H9 (cell line): Measurements from ENCODE around the gene MCEMP1. TPM values are rescaled to one million over a fixed set of nuclear protein-coding genes. Genes with fewer than 3 reads are reported as not detected.

Source experiments
- DNase-seq: peaks from one replicate; pipeline ENCODE4 v3.0.0-alpha.2; 2017
- H2AFZ ChIP-seq: one replicate; pipeline ENCODE4 v1.6.1; 2013; ENCODE audit warnings: mild to moderate bottlenecking, low read length, control low read depth, moderate library complexity
- H2AK5ac ChIP-seq: 2 replicates; pipeline ENCODE4 v1.6.1; 2013; ENCODE audit warnings: low read length, control low read depth, mixed read lengths; ENCODE audit not compliant: insufficient read length
- H2BK120ac ChIP-seq: one replicate; pipeline ENCODE4 v1.6.1; 2013; ENCODE audit warnings: low read depth, mild to moderate bottlenecking, low read length, control low read depth, inconsistent platforms; ENCODE audit not compliant: poor library complexity, severe bottlenecking
- H2BK12ac ChIP-seq: 2 replicates; pipeline ENCODE4 v1.6.1; 2013; ENCODE audit warnings: low read length, control low read depth, mixed read lengths, low read depth; ENCODE audit not compliant: insufficient read length
- H2BK15ac ChIP-seq: 2 replicates; pipeline ENCODE4 v1.6.1; 2013; ENCODE audit warnings: low read depth, low read length, control low read depth
- H2BK20ac ChIP-seq: one replicate; pipeline ENCODE4 v1.6.1; 2013; ENCODE audit warnings: low read depth, mild to moderate bottlenecking, low read length, control low read depth, inconsistent platforms; ENCODE audit not compliant: poor library complexity, severe bottlenecking
- H2BK5ac ChIP-seq: 2 replicates; pipeline ENCODE4 v1.6.1; 2013; ENCODE audit warnings: low read length, control low read depth, mixed read lengths; ENCODE audit not compliant: insufficient read length
- H3K14ac ChIP-seq: 2 replicates; pipeline ENCODE4 v1.6.1; 2013; ENCODE audit warnings: low read length, control low read depth; ENCODE audit not compliant: insufficient read depth
- H3K18ac ChIP-seq: 2 replicates; pipeline ENCODE4 v1.6.1; 2013; ENCODE audit warnings: low read depth, mild to moderate bottlenecking, mixed read lengths, low read length, control low read depth; ENCODE audit not compliant: insufficient read length
- H3K23ac ChIP-seq: 2 replicates; pipeline ENCODE4 v1.6.1; 2013; ENCODE audit warnings: low read length, control low read depth, mixed read lengths, low read depth; ENCODE audit not compliant: insufficient read length
- H3K23me2 ChIP-seq: 2 replicates; pipeline ENCODE4 v1.6.1; 2013; ENCODE audit warnings: low read depth, mild to moderate bottlenecking, mixed read lengths, low read length, control low read depth; ENCODE audit not compliant: insufficient read length, poor library complexity, severe bottlenecking
- H3K27ac ChIP-seq: 2 replicates; pipeline ENCODE4 v1.5.1; 2013; ENCODE audit warnings: low read length, control low read depth, mixed read lengths, low read depth; ENCODE audit not compliant: insufficient read length
- H3K27me3 ChIP-seq: 2 replicates; pipeline ENCODE4 v1.6.1; 2013; ENCODE audit warnings: low read length, control low read depth, inconsistent platforms; ENCODE audit not compliant: insufficient read depth
- H3K4ac ChIP-seq: 2 replicates; pipeline ENCODE4 v1.6.1; 2013; ENCODE audit warnings: low read depth, mild to moderate bottlenecking, control low read depth, inconsistent platforms, low read length, moderate library complexity
- H3K4me1 ChIP-seq: 2 replicates; pipeline ENCODE4 v1.6.1; 2013; ENCODE audit warnings: low read length, control low read depth, inconsistent platforms; ENCODE audit not compliant: insufficient read depth
- H3K4me2 ChIP-seq: 2 replicates; pipeline ENCODE4 v1.6.1; 2013; ENCODE audit warnings: low read length, control low read depth, mixed read lengths; ENCODE audit not compliant: insufficient read length, insufficient read depth
- H3K56ac ChIP-seq: 2 replicates; pipeline ENCODE4 v1.6.1; 2013; ENCODE audit warnings: low read depth, mild to moderate bottlenecking, mixed read lengths, low read length, control low read depth; ENCODE audit not compliant: insufficient read length
- H3K79me1 ChIP-seq: 2 replicates; pipeline ENCODE4 v1.6.1; 2013; ENCODE audit warnings: low read depth, mild to moderate bottlenecking, moderate library complexity, low read length, control low read depth, inconsistent platforms; ENCODE audit not compliant: insufficient read depth, poor library complexity, severe bottlenecking
- H3K79me2 ChIP-seq: 2 replicates; pipeline ENCODE4 v1.6.1; 2013; ENCODE audit warnings: low read length, control low read depth, inconsistent platforms; ENCODE audit not compliant: insufficient read depth
- H3K9ac ChIP-seq: 2 replicates; pipeline ENCODE4 v1.6.1; 2013; ENCODE audit warnings: low read length, control low read depth, mixed read lengths; ENCODE audit not compliant: insufficient read length; ENCODE audit errors: extremely low read depth
- H3K9me3 ChIP-seq: one replicate; pipeline ENCODE4 v1.6.1; 2013; ENCODE audit warnings: low read depth, low read length, inconsistent platforms; ENCODE audit not compliant: control insufficient read depth
- H3T11ph ChIP-seq: one replicate; pipeline ENCODE4 v1.6.1; 2013; ENCODE audit warnings: mild to moderate bottlenecking, low read length, control low read depth, inconsistent platforms
- H4K20me1 ChIP-seq: one replicate; pipeline ENCODE4 v1.6.1; 2013; ENCODE audit not compliant: control insufficient read depth, insufficient read length, insufficient read depth
- H4K5ac ChIP-seq: 2 replicates; pipeline ENCODE4 v1.6.1; 2013; ENCODE audit warnings: low read depth, mild to moderate bottlenecking, mixed read lengths, low read length, control low read depth; ENCODE audit not compliant: insufficient read length
- H4K8ac ChIP-seq: replicated peaks from 2 replicates; pipeline ENCODE4 v1.6.1; 2013; ENCODE audit warnings: low read length, control low read depth, mixed read lengths, low read depth; ENCODE audit not compliant: insufficient read length
- H4K91ac ChIP-seq: 2 replicates; pipeline ENCODE4 v1.6.1; 2013; ENCODE audit warnings: low read depth, mild to moderate bottlenecking, moderate library complexity, mixed read lengths, low read length, control low read depth; ENCODE audit not compliant: insufficient read length
- H3K27ac Mint-ChIP-seq, 3 experiments: 2 replicates in 2 of 3; 3 replicates in 1 of 3; pipeline ENCODE4 v1.8.0; 2020 to 2021; ENCODE audit warnings: mixed read lengths in 3 of 3, mild to moderate bottlenecking in 1 of 3, moderate library complexity in 1 of 3
- H3K27me3 Mint-ChIP-seq: 2 replicates; pipeline ENCODE4 v1.8.0; 2021; ENCODE audit warnings: low read depth, mild to moderate bottlenecking, moderate library complexity, mixed read lengths
- H3K36me3 Mint-ChIP-seq, 3 experiments: 2 replicates in 2 of 3; 3 replicates in 1 of 3; pipeline ENCODE4 v1.8.0; 2020 to 2021; ENCODE audit warnings: low read depth in 3 of 3, mixed read lengths in 3 of 3; ENCODE audit not compliant: insufficient read depth in 1 of 3
- H3K4me1 Mint-ChIP-seq, 2 experiments: 2 replicates each; pipeline ENCODE4 v1.8.0; 2020; ENCODE audit warnings: mixed read lengths in 2 of 2
- H3K4me3 Mint-ChIP-seq, 2 experiments: 2 replicates in 1 of 2; 3 replicates in 1 of 2; pipeline ENCODE4 v1.8.0; 2020 to 2021; ENCODE audit warnings: mild to moderate bottlenecking in 2 of 2, mixed read lengths in 2 of 2, moderate library complexity in 1 of 2
- H3K9me3 Mint-ChIP-seq, 2 experiments: 2 replicates in 1 of 2; 3 replicates in 1 of 2; pipeline ENCODE4 v1.8.0; 2020; ENCODE audit warnings: mild to moderate bottlenecking in 2 of 2, mixed read lengths in 2 of 2, moderate library complexity in 1 of 2
- WGBS: extraction: QIAGEN DNeasy Blood & Tissue Kit; methylation state at CpG from one replicate; pipeline ENCODE4 v1.1.7; 2013; ENCODE audit warnings: missing lambda C conversion rate, low lambda C conversion rate, mixed read lengths; ENCODE audit not compliant: insufficient read length; ENCODE audit errors: extremely low coverage; 5-methylcytosine and 5-hydroxymethylcytosine counted together
- total RNA-seq: library from RNA; stranded (reverse); gene quantifications from 2 replicates; pipeline ENCODE4 v1.2.1, GENCODE V29; 2021
- TF ChIP-seq, protein P1 (sequence below): fragments of 200-600 bp; sonication (generic); conservative IDR thresholded peaks from 3 replicates; pipeline ENCODE4 v1.8.0; 2021; ENCODE audit warnings: antibody characterized with exemption, mild to moderate bottlenecking

MCEMP1 gene
- total RNA-seq, 1 experiment from 2014 or later = not detected

DNA sequence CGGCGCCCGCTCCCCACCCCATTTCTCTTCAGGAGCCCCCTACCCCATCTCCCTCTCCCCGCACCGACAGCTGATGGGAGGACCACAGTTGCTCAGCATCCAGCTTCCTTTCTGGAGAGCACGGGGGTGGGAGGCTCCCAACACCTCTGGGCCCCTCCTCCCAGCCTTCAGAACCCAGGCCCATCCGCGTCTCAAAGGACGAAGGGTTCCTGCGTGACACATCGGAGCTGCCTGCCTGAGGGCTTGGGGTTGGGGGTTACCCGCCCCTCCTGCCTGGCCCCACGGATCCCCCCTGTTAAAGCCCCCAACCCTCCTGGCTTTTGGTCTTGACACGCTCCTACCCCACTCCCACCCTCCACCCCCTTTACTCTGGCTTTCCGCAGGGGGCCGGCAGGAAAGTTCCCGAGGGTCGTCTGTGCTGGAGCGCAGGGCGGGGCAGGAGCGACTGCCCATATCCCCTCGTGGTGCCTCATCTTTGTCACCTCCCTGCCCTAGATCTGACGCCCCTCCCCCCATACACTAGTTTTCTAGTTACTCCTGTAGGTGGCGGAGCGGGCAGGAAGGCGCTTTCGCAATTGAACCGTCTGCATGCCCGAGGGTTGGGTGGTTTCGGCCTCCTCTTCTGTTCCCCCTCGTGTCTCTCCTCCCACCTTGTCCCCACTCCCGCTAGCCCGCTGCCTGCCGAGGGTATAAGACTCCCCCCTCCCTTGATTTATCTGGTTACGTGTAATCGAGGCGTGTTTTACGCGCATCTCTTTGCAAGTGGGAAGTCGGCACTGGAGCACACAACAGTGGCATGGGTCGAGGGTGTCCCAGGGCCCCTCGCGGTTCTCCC lies 4.7 kb downstream of the MCEMP1 start:
- Mint-ChIP-seq H3K4me1 (peaks cover 21 to 33% of the 10 kb centered on the region in 2 experiments), H3K9me3 (no peaks in the 10 kb centered on the region; a peak in 1 of 5 replicates), H3K27me3 (peaks cover 38% of the 10 kb centered on the region), H3K27ac (peak overlapping the region; percentile 23 to 52 (median 28); a peak in 2 of 7 replicates), H3K4me3 (peak overlapping the region; percentile 86 to 89), H3K36me3 (peaks cover 6 to 23% (median 16%) of the 10 kb centered on the region in 3 experiments)
- Histone ChIP-seq H2AK5ac (no peak overlapping the region), H3K9me3 (no peaks in the 10 kb centered on the region), H3K27me3 (no peaks in the 10 kb centered on the region), H2BK120ac (no peak overlapping the region), H3K18ac (peak overlapping the region; percentile 69), H3K14ac (no peak overlapping the region), H4K20me1 (no peaks in the 10 kb centered on the region), H3K27ac (no peak overlapping the region), H3K23me2 (peaks cover 7% of the 10 kb centered on the region), H3K79me2 (no peaks in the 10 kb centered on the region), H2AFZ (no peak overlapping the region), H2BK5ac (no peak overlapping the region), H3K4me2 (peak overlapping the region; percentile 60), H3K4me1 (no peaks in the 10 kb centered on the region), H2BK12ac (no peak overlapping the region), H3T11ph (no peak overlapping the region), H4K91ac (no peak overlapping the region), H3K56ac (no peak overlapping the region), H3K79me1 (no peaks in the 10 kb centered on the region), H3K9ac (no peak overlapping the region), H2BK20ac (no peak overlapping the region), H4K8ac (no peak overlapping the region), H3K23ac (no peak overlapping the region), H3K4ac (no peak overlapping the region), H4K5ac (no peak overlapping the region), H2BK15ac (no peak overlapping the region)
- peak; percentile 88 for DNase-seq
- TF ChIP-seq, protein P1, sequence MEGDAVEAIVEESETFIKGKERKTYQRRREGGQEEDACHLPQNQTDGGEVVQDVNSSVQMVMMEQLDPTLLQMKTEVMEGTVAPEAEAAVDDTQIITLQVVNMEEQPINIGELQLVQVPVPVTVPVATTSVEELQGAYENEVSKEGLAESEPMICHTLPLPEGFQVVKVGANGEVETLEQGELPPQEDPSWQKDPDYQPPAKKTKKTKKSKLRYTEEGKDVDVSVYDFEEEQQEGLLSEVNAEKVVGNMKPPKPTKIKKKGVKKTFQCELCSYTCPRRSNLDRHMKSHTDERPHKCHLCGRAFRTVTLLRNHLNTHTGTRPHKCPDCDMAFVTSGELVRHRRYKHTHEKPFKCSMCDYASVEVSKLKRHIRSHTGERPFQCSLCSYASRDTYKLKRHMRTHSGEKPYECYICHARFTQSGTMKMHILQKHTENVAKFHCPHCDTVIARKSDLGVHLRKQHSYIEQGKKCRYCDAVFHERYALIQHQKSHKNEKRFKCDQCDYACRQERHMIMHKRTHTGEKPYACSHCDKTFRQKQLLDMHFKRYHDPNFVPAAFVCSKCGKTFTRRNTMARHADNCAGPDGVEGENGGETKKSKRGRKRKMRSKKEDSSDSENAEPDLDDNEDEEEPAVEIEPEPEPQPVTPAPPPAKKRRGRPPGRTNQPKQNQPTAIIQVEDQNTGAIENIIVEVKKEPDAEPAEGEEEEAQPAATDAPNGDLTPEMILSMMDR = peak; percentile 65
- WGBS = no CpG with 5 or more reads among the region's 43 CpGs
